Measurements from ENCODE around the gene DNASE1L1.

DNASE1L1 gene

DNA sequence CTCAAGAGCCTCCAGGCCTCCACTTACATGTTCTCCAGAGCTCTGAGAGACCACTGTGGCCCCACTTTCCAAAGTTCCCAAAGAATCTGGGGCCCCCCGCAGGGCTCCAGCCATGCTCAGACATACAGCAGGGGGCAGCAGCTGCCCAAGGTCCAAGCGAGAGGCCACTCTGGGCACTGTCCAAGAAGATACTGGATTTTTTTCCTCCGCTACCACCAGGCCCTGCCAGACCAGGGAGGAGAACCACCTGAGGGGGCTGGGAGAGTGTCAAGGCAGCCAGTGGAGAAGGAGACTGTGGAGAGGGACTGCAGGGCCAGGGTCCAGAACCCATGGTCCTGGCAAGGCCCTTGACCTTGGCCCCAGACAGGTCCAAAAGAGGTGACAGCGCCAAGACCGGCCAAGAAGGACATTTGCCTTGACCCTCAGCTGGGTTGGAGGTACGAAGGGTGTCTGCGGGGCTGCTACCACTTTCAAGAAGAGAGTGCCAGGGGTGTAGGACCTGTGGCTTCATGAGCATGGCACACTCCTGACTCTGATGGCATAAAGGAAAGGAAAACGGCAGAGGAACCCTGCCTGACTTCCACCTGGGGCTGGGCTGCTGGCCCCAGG lies 24.7 kb downstream of the DNASE1L1 start:
- FAIRE-seq, result no peak

DNA sequence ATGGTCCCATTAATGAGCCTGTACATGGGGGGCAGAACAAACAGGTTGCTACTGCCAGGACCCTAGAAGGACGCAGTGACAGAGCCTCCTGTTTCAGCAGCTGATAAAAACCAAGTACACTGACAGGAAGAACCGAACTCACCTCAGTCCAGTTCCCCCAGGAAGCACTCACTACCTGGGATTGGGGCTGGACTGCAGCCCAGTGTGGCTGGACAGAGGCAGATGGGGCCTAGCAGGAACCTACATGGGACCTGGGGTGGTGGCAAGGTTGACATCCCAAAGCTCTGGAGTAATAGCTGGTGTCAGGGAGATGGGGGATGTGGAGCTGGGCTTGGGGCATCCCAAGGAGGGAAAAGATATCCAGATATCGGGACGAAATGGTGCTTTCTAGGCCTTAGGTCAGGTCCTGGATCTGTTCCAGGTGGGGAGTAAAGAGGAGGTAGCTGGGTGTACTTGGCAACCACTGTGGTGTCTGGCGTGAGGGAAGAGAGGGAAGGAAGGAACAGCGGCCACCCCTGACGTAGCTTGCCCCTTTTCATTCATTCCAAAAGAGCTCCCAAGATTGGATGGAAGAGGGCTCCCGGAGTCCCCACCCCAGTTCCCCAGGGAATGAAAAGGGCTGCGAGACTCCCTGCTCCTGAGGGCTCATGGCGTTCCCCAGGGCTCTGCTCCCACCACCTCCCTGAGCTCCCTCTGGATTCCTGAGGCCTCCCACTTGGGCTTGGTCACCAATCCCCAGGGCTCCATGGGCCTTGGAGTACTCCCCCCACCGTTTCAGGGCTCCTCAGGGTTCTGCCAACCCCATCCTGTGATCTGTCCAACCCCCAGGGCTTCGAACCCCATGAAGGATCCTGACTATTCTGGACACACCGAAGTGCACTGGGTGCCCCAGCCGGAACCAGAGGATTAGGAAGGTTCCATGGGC lies 25.4 kb downstream of the DNASE1L1 start:
- FAIRE-seq, result no peak
- DNase-seq (ENCODE audit: insufficient read length, low spot score), result no peak

More for the DNA sequence above, 24.7 kb downstream of the DNASE1L1 start:
- no peak for DNase-seq (ENCODE audit: insufficient read length, low spot score)

DNA sequence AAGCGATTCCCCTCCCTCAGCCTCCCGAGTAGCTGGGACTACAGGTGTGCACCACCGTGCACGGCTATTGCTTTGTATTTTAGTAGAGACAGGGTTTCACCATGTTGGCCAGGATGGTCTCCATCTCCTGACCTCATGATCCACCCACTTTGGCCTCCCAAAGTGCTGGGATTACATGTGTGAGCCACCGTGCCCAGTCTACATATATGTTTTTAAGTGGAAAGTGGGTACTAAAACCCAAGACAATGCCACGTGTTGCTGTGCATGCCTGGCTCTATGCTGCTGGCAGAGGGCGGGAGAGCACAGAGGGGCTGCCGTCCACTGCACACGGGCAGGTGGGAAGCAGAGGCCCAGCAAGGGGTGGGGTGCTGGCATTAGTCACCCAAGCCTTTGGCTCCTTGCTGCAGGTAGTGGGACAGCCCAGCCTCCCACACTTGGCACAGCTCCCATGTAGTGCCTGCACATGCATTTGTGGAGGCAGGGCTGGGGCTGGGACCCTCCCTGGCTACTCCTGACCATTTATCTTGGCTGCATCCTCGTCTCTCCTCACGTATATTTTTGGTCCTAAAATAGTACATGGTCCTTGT lies 26.5 kb downstream of the DNASE1L1 start:
- FAIRE-seq (no peak), DNase-seq (ENCODE audit: insufficient read length, low spot score) (no peak)

DNA sequence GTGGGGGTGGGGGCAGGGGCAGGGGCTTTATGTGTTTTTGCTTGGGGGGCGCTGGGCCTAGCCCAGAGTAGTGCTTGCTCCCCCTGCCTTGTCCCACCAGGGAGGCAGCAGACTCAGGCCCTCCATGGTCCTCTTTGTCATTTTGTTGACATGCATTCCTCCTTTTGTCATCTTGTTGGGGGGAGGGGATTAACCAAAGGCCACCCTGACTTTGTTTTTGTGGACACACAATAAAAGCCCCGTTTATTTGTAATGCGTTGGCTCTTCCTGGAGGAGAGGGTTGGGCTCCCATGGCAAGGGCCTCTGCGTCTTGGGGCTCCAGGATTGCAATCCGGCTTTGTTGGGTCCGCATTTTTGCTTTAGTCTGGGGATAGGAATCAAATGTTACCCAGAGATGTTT lies 27.8 kb downstream of the DNASE1L1 start:
- DNase-seq (ENCODE audit: insufficient read length, low spot score) (no peak), FAIRE-seq (no peak)

DNA sequence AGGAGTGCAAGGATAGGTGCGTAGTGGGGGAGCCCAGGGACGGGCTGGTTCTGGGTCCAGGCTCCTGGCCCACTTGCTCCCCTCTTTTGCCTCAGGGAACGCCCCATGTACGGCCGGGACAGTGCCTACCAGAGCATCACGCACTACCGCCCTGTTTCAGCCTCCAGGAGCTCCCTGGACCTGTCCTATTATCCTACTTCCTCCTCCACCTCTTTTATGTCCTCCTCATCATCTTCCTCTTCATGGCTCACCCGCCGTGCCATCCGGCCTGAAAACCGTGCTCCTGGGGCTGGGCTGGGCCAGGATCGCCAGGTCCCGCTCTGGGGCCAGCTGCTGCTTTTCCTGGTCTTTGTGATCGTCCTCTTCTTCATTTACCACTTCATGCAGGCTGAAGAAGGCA lies 28.3 kb downstream of the DNASE1L1 start:
- DNase-seq (ENCODE audit: insufficient read length, low spot score), result no peak
- no peak for FAIRE-seq

DNA sequence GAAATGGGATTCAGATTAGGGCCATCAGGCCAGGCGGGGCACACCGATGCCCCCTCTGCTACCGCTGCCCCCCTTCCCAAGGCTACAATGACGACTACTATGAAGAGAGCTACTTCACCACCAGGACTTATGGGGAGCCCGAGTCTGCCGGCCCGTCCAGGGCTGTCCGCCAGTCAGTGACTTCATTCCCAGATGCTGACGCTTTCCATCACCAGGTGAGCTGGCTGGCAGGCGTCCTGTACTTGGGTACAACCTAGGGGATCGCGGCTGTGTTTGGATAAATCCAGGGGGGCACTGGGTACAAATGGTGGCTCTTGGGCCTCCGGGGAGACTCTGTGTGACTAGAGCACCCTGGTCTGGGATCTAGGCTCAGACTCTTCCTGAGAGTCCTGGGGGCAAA lies 28.9 kb downstream of the DNASE1L1 start:
- DNase-seq (ENCODE audit: insufficient read length, low spot score) (no peak), FAIRE-seq (no peak)

DNA sequence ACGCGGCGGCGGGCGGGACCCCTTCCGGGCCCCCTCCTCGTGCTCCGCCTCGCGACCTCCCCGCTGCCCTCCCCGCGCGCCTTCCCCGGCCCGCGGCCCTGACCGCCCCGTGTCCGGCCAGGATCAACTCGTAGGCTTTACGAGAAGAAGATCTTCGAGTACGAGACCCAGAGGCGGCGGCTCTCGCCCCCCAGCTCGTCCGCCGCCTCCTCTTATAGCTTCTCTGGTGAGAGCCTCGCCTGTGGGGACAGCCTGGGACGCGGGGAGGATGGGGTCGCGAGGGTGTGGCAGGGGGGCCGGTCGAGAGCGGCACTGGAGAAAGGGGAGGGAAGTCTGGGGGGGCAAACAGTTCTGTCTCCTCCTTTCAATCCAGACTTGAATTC lies 29.5 kb downstream of the DNASE1L1 start:
- DNase-seq (ENCODE audit: insufficient read length, low spot score) (no peak), FAIRE-seq (no peak)

DNA sequence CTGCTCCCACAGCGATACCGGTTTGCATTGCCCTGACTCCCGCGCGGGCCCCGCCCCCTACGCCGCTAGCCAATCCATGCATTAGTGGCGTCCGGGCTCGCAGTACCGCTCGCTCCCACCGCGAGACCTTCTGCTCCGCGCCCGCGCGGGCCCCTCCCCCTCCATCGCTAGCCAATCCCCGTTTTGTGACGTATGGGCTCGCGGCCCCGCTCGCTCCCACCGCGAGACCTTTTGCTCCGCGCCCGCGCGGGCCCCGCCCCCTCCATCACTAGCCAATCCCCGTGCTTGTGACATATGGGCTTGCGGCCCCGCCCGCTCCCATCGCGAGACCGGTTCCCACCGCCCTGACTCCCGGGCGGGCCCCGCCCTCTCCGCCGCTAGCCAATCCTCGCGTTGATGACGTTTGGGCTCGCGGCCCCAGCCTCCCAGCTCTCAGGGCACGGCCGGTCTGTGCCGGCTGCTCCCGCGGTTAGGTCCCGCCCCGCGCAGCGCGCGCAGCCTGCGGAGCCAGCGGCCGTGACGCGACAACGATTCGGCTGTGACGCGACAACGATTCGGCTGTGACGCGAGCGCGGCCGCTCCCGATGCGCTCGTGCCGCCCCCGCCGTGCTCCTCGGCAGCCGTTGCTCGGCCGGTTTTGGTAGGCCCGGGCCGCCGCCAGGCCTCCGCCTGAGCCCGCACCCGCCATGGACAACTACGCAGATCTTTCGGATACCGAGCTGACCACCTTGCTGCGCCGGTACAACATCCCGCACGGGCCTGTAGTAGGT lies 30.1 kb downstream of the DNASE1L1 start, which contains the start of gene EMD:
EMD (plus strand) TSS at position 497 of the 770 bp plus-strand sequence; CDS start at position 687, 190 bp downstream.
- peak; percentile 97 for FAIRE-seq

DNA sequence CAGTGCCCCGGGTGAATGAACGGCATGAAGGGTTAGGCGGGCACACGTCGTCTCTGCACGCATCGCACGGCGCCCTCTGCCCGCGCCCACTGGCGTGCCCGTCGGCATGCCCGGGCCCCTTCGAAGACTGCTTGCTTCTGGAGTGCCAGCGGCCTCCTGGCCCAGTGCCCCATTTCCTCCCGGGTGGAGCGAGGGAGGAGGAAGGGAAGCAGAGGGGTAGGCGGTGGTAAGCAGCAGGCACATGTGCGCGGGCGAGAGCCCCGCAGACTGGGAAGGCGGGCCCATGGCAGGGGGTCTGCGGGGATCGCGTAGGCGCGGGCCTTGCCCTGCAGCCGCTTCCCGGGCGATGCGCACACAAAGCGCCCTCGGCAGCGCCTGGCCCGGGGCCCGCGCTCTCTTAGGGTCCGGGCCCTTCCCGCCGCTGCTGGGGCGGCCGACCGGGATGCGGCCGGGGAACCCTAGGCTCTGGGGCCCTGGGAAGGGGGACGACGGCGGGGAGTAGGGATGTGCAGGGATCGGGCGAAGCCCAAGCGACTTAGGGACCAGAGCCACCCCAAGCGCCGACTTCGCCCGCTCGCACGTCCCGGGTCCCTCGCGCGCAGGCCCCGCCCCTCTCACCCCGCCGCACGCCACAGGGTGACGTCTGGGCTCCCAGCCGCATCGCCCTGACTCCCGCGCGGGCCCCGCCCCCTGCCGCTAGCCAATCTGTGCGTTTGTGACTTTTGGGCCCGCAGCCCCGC lies 30.8 kb downstream of the DNASE1L1 start:
- DNase-seq (ENCODE audit: insufficient read length, low spot score), result no peak

More for the DNA sequence above, 30.1 kb downstream of the DNASE1L1 start, which contains the start of gene EMD:
- DNase-seq (ENCODE audit: insufficient read length, low spot score), result peak; percentile 60

DNA sequence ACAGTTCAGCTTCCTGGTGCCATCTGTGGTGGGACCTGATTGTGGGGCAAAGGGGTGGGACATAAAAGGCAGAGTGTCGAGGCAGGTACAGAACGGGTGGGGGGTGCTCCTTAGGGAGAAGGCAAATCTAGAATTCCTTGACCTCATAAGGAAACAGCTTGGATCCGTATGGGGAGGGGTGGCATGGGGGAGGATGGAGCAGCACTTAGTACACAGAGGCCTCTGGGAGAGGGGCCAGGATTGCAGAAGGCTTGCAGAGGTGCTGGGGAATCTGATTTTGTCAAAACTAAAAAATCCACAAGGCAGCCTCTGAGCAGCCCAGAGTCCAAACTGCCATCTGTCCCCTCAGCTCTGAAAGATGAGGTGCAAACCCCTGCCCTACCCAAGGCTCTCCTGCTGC lies 32.3 kb downstream of the DNASE1L1 start:
- FAIRE-seq (no peak), DNase-seq (ENCODE audit: insufficient read length, low spot score) (no peak)

More for the DNA sequence above, 30.8 kb downstream of the DNASE1L1 start:
- no peak for FAIRE-seq

DNA sequence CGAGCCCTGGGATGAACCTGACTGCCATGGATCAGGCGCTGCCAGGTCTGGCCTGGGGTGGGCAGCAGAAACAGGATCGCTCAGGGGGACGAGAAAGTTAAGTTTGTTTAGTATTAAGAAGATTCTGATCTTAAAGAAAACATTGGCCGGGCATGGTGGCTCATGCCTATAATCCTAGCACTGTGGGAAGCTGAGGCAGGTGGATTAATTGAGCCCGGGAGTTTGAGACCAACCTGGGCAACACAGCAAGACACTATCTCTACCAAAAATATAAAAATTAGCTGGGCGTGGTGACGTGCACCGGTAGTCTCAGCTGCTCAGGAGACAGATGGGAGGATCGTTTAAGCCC lies 33.9 kb downstream of the DNASE1L1 start:
- DNase-seq (ENCODE audit: insufficient read length, low spot score), result no peak
- FAIRE-seq, result no peak

DNA sequence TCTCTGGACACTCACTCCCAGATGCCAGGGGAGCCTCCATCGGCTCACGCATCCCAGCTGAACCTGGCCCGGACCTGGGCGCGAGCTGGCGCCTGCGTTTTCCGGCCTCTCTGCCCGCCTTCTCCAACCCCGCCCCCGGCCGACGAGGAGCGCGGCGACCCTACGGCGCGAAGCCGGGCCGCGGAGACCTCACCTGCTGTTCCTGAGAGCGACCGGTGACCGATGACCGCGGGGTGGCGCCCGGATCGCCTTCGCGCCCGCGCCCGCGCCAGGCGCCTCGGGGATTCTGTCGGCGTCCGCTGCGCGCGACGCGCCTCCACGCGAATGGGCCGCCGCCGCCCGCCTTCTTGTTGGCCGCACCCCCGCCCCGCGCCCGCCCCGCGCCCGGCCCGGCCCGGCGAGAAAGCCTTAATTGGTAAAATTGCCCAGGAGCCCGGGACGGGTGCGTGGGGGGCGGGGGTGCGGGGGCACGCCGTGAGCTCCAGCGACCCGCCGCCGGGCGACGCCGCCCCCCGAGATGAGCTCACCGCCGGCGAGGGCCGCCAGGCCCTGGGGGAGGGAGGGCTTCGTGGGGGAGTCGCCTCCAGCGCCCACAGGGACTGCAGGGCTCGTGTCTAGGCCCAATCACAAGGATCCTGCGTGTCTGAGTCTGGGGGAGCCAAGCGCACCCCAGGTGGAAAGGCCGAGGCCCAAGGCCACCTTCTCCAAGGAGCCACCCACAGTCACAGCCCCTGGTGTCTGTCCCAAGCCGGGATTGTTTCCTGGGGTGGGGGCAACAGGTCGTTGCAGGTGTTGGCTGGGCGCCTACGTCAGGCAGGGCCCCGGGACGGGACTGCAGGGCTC lies 34.5 kb downstream of the DNASE1L1 start, which contains the start of gene FLNA:
FLNA (minus strand) TSS at position 322 of the 843 bp plus-strand sequence. CDS start 3,389 bp downstream, outside the sequence.
- FAIRE-seq (no peak), DNase-seq (ENCODE audit: insufficient read length, low spot score) (no peak)

DNA sequence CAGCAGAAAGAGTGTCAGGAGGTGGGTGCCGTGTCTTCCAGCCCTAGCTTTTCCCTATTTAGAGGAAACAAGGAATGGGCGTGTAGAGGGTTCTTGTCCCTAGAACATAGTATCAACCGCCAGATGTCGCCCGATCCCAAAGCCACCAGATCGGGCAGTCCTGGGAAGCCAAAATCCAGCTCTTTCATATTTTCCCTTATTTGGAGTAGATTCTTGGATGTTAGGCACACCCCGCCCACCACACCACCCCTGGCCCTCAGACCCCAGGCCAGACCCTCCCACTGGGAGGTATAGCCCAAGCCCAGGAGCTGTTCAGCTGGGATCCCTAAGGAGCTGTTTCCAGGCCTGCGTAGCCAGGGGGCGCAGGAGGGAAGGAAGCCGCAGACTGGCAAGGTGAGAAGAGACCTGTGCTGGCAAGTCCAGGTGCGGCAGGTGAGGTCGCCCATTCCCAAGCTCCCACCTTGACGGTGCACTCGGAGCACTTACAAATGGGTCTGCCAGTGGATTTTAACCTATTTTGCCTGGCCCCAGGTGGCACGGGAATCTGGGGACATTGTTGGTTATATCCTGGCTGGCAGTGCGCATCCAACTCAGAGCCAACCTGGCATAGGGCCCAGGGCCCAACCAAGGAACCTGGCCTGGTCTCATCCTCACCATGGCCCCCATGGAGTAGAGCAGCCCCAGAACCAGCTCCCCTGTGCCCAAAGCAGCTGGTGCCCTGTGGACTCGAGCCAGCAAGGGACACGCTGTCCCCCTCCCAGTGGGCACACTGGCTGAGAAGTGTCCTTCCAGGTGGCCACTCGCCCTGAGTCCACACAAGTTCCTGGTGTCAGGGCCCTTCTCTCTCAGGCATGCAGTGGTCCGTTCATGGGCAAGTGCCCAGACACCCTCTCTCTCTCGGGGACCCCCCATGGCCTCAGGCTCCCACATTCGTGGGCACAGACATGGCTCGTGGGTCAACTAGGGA lies 35.4 kb downstream of the DNASE1L1 start:
- FAIRE-seq, result no peak
- peak; percentile 39 for DNase-seq (ENCODE audit: insufficient read length, low spot score)

DNA sequence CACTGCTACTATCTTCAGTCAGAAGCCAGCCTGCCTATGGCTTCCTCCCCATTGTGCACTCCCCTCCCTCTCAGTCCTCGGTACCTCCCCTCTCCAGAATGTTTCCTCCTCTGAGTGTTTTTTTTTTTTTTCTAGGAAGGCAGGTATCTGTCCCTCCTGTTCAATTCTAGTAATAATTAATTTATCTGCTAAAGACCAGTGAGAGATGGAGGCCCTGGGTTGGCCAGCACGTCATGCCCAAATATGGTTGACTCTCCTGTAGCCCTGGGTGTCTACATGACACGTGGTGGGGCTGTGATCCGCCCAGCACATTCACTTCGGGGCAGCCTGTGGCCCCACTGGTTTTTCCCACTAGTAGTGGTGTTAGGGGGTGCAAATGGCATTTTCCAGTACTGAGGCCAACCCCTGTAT lies 36.4 kb downstream of the DNASE1L1 start:
- DNase-seq (ENCODE audit: insufficient read length, low spot score), result no peak
- FAIRE-seq, result no peak

DNA sequence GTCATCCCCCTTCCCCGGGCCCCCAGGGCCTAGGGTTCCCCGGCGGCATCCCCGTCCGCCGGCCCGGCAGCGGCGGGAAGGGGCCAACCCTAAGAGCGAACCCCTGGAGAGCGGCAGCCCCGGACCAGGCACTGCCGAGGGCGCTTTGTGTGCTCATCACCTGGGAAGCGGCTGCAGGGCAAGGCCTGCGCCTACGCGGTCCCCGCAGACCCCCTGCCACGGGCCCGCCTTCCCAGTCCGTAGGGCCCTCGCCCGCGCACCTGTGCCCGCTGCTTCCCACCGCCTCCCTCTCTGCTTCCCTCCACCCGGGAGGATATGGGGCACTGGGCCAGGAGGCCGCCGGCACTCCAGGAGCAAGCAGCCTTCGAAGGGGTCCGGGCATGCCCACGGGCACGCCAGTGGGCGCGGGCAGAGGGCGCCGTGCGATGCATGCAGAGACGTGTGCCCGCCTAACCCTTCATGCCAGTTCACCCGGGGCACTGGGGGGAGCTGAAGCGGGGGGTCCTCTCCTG lies 37.2 kb downstream of the DNASE1L1 start:
- FAIRE-seq, result no peak
- DNase-seq (ENCODE audit: insufficient read length, low spot score), result no peak

DNA sequence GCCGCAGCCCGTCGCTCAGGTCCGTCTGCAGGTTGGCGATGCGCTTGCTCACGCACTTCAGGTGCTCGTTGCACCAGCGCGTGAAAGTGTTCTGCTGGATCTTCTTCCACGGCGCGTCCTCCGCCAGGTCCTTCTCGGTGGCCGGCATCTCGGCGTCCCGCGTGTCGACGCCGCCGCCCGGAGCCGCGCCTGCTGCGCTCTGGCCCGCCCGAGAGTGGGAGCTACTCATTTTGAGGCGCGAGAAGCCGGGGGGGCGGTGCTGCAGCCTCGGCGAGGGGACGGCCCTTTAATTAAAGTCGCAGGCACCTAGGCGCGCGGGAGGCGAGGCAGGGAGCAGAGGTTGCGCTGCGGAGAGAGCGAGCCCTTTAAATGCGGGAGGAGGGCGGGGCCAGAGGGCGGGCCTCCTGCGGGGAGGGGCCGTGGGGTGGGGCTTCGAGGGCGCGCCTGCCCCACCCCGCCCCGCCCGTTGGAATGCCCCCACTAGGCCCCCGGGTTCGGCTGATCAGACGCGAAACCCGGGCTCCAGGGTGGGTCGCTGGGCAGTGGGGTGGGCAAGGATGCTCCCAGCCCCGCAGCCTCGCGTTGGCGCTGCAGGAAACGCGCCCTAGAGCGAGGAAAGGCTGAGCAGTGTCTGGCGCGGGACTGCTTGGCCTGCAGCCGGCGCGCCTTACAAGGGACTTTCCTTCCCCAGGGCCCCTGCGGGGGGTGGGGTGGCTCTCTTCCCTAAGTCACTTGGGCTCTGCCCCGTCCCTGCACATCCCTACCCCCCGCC lies 37.9 kb downstream of the DNASE1L1 start:
- FAIRE-seq, result no peak
- peak; percentile 37 for DNase-seq (ENCODE audit: insufficient read length, low spot score)

All from HTR-8/SVneo (cell line).